GM23338 (cell line): ENCODE results near the gene NR2C1.

Experiments
- CREB1 ChIP-seq: fragments of 250-450 bp; sonication (Bioruptor Pico); IDR thresholded peaks from 2 replicates; pipeline ENCODE4 v1.5.0; 2020; ENCODE audit warnings: low read depth, mild to moderate bottlenecking, moderate library complexity
- CTCF ChIP-seq, 2 experiments: fragments of 200-600 bp in 1 of 2; sonication (generic) in 1 of 2; conservative IDR thresholded peaks; 2 replicates each; pipeline versions ENCODE4 v1.5.1 to v1.6.1; 2016 to 2017; ENCODE audit warnings: antibody characterized with exemption in 2 of 2, low read depth in 2 of 2, mild to moderate bottlenecking in 2 of 2, moderate library complexity in 1 of 2
- ETS1 ChIP-seq: IDR thresholded peaks from 2 replicates; pipeline ENCODE4 v1.6.1; 2016; ENCODE audit warnings: antibody characterized with exemption
- EZH2 ChIP-seq: fragments of 200-600 bp; sonication (generic); IDR thresholded peaks from one replicate; pipeline ENCODE4 v1.8.0; 2017; ENCODE audit warnings: antibody characterized with exemption, mild to moderate bottlenecking, low read depth; ENCODE audit not compliant: unreplicated experiment
- EZH2phosphoT487 ChIP-seq: fragments of 200-600 bp; sonication (generic); IDR thresholded peaks from one replicate; pipeline ENCODE4 v1.8.1; 2018; ENCODE audit warnings: antibody characterized with exemption; ENCODE audit not compliant: unreplicated experiment
- JUNB ChIP-seq: IDR thresholded peaks from one replicate; pipeline ENCODE4 v1.6.1; 2016; ENCODE audit warnings: antibody characterized with exemption; ENCODE audit not compliant: unreplicated experiment
- POLR2AphosphoS5 ChIP-seq: IDR thresholded peaks from 2 replicates; pipeline ENCODE4 v1.6.1; 2016; ENCODE audit warnings: antibody characterized with exemption, low read depth
- REST ChIP-seq: IDR thresholded peaks from one replicate; pipeline ENCODE4 v1.6.1; 2018; ENCODE audit warnings: antibody characterized with exemption; ENCODE audit not compliant: unreplicated experiment
- ZNF114 ChIP-seq: fragments of 250-450 bp; sonication (Bioruptor Pico); IDR thresholded peaks from 2 replicates; pipeline ENCODE4 v1.5.0; 2020; ENCODE audit warnings: mild to moderate bottlenecking, moderate library complexity
- ZNF331 ChIP-seq: fragments of 250-450 bp; sonication (Bioruptor Pico); IDR thresholded peaks from 2 replicates; pipeline ENCODE4 v1.5.0; 2020; ENCODE audit warnings: low read depth, mild to moderate bottlenecking, moderate library complexity
- ZNF462 ChIP-seq: fragments of 250-450 bp; sonication (Bioruptor Pico); IDR thresholded peaks from 2 replicates; pipeline ENCODE4 v1.5.0; 2020; ENCODE audit warnings: mild to moderate bottlenecking, moderate library complexity

GRCh38 chr12:95114766-95115405 lies 41.5 kb upstream of the NR2C1 start:
- TF ChIP-seq POLR2AphosphoS5 (no peak), CTCF (conservative IDR thresholded peaks at IDR 0.05; ENCODE audit: low read depth in 2 of 2) (no peak), EZH2 (no peak), CREB1 (CRISPR knock-in tag) (no peak), REST (no peak), ETS1 (no peak), EZH2phosphoT487 (no peak), ZNF331 (CRISPR knock-in tag) (no peak), JUNB (no peak), ZNF462 (no peak), ZNF114 (CRISPR knock-in tag) (no peak)
